Osteoblast (primary cell): ENCODE results near the gene MED17. TPM values are rescaled to one million over a fixed set of nuclear protein-coding genes. Genes with fewer than 3 reads are reported as not detected.
"Not testable (repeated sequence)": the region's sequence is repeated elsewhere in the genome, so short reads cannot be mapped to it uniquely, and the experiment has no call there.

ENCODE experiments used
- DNase-seq: peaks from one replicate; pipeline ENCODE4 v3.0.0; 2011; ENCODE audit warnings: low spot score, mixed read lengths; ENCODE audit not compliant: insufficient read length; ENCODE audit errors: missing footprints
- H2AFZ ChIP-seq: 2 replicates; pipeline ENCODE4 v1.6.0; 2011; ENCODE audit warnings: mild to moderate bottlenecking, low read length
- H3K27ac ChIP-seq: 2 replicates; pipeline ENCODE4 v1.5.1; 2011; ENCODE audit warnings: mild to moderate bottlenecking, low read depth, low read length, moderate library complexity
- H3K27me3 ChIP-seq: 2 replicates; pipeline ENCODE4 v1.6.0; 2012; ENCODE audit warnings: mild to moderate bottlenecking, control low read depth, inconsistent platforms, low read length, moderate library complexity; ENCODE audit not compliant: insufficient read depth
- H3K36me3 ChIP-seq: 2 replicates; pipeline ENCODE4 v1.5.1; 2011; ENCODE audit warnings: mild to moderate bottlenecking, low read length, control low read depth, moderate library complexity; ENCODE audit not compliant: insufficient read depth
- H3K4me1 ChIP-seq: 2 replicates; pipeline ENCODE4 v1.5.1; 2011; ENCODE audit warnings: mild to moderate bottlenecking, low read length, control low read depth, moderate library complexity; ENCODE audit not compliant: insufficient read depth
- H3K4me2 ChIP-seq: 2 replicates; pipeline ENCODE4 v1.6.0; 2011; ENCODE audit warnings: mild to moderate bottlenecking, low read length; ENCODE audit not compliant: insufficient read depth
- H3K4me3 ChIP-seq: fragments of 200-600 bp; sonication (generic); 3 replicates; pipeline ENCODE4 v1.5.1; 2012; ENCODE audit warnings: mild to moderate bottlenecking, low read length, inconsistent platforms; ENCODE audit not compliant: insufficient read depth
- H3K79me2 ChIP-seq: 2 replicates; pipeline ENCODE4 v1.6.0; 2012; ENCODE audit warnings: mild to moderate bottlenecking, low read length, control low read depth, inconsistent platforms; ENCODE audit not compliant: insufficient read depth
- H3K9me3 ChIP-seq: 2 replicates; pipeline ENCODE4 v1.5.1; 2011; ENCODE audit warnings: low read depth, low read length, control low read depth
- H4K20me1 ChIP-seq: 2 replicates; pipeline ENCODE4 v1.6.0; 2012; ENCODE audit warnings: mild to moderate bottlenecking, low read length, control low read depth; ENCODE audit not compliant: insufficient read depth
- CTCF ChIP-seq: IDR thresholded peaks from 2 replicates; pipeline ENCODE4 v1.5.1; 2011; ENCODE audit warnings: mild to moderate bottlenecking, low read depth, low read length, moderate library complexity; ENCODE audit errors: extremely low read depth
- total RNA-seq: library from RNA; depleted of rRNA; stranded (reverse); fragments of >200 nt; gene quantifications from 2 replicates; pipeline ENCODE4 v1.2.3, GENCODE V29; 2012

Gene MED17
- total RNA-seq, 1 donor = 32.6 TPM

- no peak overlapping the region for H3K27ac ChIP-seq
- no peaks in the 10 kb centered on the region for H3K9me3 ChIP-seq
- H3K27me3 ChIP-seq = no peaks in the 10 kb centered on the region
- DNase-seq = no peak
- peaks cover 29% of the 10 kb centered on the region for H3K36me3 ChIP-seq
- TF ChIP-seq CTCF = no peak
- H2AFZ ChIP-seq = no peak overlapping the region
- no peaks in the 10 kb centered on the region for H3K79me2 ChIP-seq
- H4K20me1 ChIP-seq = no peaks in the 10 kb centered on the region
- H3K4me1 ChIP-seq = no peaks in the 10 kb centered on the region
- H3K4me3 ChIP-seq = no peak overlapping the region
- H3K4me2 ChIP-seq = no peak overlapping the region
Measured at GRCh38 chr11:93757301-93757700, 26.8 kb upstream of the MED17 start.

- no peak overlapping the region for H3K4me3 ChIP-seq
- H3K9me3 ChIP-seq = no peaks in the 10 kb centered on the region
- no peak for DNase-seq
- no peaks in the 10 kb centered on the region for H4K20me1 ChIP-seq
- H2AFZ ChIP-seq = no peak overlapping the region
- TF ChIP-seq CTCF = no peak
- H3K79me2 ChIP-seq = no peaks in the 10 kb centered on the region
- peaks cover 35% of the 10 kb centered on the region for H3K36me3 ChIP-seq
- no peaks in the 10 kb centered on the region for H3K4me1 ChIP-seq
- H3K4me2 ChIP-seq = no peak overlapping the region
- H3K27ac ChIP-seq = no peak overlapping the region
- no peaks in the 10 kb centered on the region for H3K27me3 ChIP-seq
Measured at GRCh38 chr11:93757924-93758865, 25.9 kb upstream of the MED17 start.

- not testable (repeated sequence) for H3K27me3 ChIP-seq, H3K27ac ChIP-seq, H3K79me2 ChIP-seq, H2AFZ ChIP-seq, H3K4me1 ChIP-seq, H3K4me2 ChIP-seq, H3K9me3 ChIP-seq, H3K4me3 ChIP-seq, H4K20me1 ChIP-seq, DNase-seq
- H3K36me3 ChIP-seq = peaks cover 32% of the 10 kb centered on the region
Measured at GRCh38 chr11:93759123-93759522, 25.0 kb upstream of the MED17 start.

- no peak for DNase-seq
- Histone ChIP-seq H3K9me3 (no peaks in the 10 kb centered on the region), H2AFZ (no peak overlapping the region), H3K27ac (no peak overlapping the region), H3K4me1 (no peaks in the 10 kb centered on the region), H3K36me3 (peaks cover 25% of the 10 kb centered on the region), H3K27me3 (no peaks in the 10 kb centered on the region), H4K20me1 (no peaks in the 10 kb centered on the region), H3K4me2 (no peak overlapping the region), H3K4me3 (no peak overlapping the region), H3K79me2 (no peaks in the 10 kb centered on the region)
- no peak for TF ChIP-seq CTCF
Measured at GRCh38 chr11:93761910-93762309, 22.2 kb upstream of the MED17 start.
